ENCODE measurements around the gene B3GNT3. TPM values are rescaled to one million over a fixed set of nuclear protein-coding genes. Genes with fewer than 3 reads are reported as not detected.
"Not testable (repeated sequence)": the region's sequence is repeated elsewhere in the genome, so short reads cannot be mapped to it uniquely, and the experiment has no call there.

The B3GNT3 gene
- total RNA-seq, 2 donors from 2014 or later: 1.2 TPM; not detected in 1

DNA sequence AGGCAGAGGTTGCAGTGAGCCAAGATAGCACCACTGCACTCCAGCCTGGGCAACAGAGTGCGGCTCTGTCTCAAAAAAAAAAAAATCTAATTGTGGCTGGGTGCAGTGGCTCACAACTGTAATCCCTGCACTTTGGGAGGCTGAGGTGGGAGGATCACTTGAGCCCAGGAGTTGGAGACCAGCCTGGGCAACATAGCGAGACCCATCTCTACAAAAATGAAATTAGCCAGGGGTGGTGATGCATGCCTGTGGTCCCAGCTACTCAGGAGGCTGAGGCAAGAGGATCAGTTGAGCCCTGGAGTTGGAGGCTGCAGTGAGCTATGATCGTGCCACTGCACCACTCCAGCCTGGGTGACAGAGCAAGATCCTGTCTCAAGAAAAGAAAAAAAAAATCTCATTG is 3.7 kb downstream of the B3GNT3 start:
- not testable (repeated sequence) for H3K27me3 Mint-ChIP-seq; H3K36me3 Mint-ChIP-seq (ENCODE audit: low read depth); H3K27ac Mint-ChIP-seq; ATAC-seq (replicated peaks); H3K9me3 Mint-ChIP-seq; H3K4me3 Mint-ChIP-seq
- H3K4me1 Mint-ChIP-seq: peaks cover 18% of the 10 kb centered on the region

DNA sequence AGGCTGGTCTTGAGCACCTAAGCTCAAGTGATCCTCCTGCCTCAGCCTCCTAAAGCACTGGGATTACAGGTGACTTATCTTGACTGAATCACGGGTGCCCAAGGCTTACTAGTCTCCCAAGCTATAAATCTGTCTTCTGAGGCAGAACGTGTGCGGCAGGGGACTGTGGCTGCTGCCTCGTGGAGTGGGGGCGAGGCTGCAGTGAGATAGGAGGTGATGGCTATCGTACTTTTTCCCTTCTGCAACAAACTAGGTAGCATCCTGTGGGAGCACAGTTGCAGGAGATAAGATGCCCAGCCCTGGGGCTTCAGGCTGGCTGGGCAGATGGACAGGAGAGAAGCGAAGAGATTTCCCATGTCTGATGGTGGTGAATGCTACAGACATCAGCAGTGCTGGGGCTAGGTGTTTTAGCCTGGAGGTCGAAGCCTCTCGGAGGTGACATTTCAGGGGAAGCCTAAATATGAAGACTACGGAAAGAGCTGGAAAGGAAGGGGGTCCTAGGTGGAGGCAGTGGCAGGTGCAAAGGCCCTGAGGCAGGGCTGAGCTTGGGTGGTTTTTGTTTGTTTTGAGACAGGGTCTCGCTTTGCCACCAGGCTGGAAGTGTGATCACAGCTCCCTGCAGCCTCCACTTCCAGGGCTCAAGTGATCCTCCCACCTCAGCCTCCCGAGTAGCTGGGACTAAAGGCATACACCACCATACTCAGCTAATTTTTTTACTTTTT is 7.4 kb downstream of the B3GNT3 start:
- H3K4me3 Mint-ChIP-seq: peak overlapping the region; percentile 21
- ATAC-seq (replicated peaks): no peak
- H3K27me3 Mint-ChIP-seq: no peaks in the 10 kb centered on the region
- H3K36me3 Mint-ChIP-seq (ENCODE audit: low read depth): no peaks in the 10 kb centered on the region
- peak overlapping the region; percentile 34 for H3K27ac Mint-ChIP-seq
- H3K4me1 Mint-ChIP-seq: peaks cover 20% of the 10 kb centered on the region
- no peaks in the 10 kb centered on the region for H3K9me3 Mint-ChIP-seq

DNA sequence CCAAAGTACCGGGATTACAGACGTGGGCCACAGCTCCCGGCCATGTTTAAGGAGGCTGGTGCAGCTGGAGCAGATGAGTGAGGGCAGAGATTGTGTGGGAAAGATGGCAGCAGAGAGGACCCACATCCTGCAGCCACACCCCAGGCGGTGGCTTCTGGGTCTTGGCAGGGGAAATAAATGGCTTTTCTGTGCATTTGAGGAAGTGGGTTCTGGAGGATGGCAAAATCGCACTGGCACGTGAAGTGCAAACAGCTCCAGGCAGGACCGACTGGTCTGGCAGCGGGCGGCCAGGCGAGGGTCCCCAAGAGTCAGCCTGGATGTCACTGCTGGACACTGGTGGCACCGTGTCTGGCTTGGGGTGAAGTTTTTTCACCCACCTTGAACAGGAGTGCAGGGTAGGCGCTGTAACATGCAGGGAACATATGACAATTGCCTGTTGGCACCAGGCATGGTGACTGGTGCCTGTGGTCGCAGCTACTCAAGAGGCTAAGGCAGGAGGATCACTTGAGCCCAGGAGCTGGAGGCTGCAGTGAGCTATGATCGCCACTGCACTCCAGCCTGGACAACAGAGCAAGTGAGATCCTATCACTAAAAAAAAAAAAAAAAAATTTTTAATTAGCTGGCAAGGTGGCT is 8.4 kb downstream of the B3GNT3 start:
- H3K27me3 Mint-ChIP-seq: no peaks in the 10 kb centered on the region
- peak overlapping the region; percentile 83 for H3K27ac Mint-ChIP-seq
- peak; percentile 52 for ATAC-seq (replicated peaks)
- H3K36me3 Mint-ChIP-seq (ENCODE audit: low read depth): no peaks in the 10 kb centered on the region
- H3K4me3 Mint-ChIP-seq: peak overlapping the region; percentile 62
- H3K4me1 Mint-ChIP-seq: peaks cover 19% of the 10 kb centered on the region
- H3K9me3 Mint-ChIP-seq: no peaks in the 10 kb centered on the region

DNA sequence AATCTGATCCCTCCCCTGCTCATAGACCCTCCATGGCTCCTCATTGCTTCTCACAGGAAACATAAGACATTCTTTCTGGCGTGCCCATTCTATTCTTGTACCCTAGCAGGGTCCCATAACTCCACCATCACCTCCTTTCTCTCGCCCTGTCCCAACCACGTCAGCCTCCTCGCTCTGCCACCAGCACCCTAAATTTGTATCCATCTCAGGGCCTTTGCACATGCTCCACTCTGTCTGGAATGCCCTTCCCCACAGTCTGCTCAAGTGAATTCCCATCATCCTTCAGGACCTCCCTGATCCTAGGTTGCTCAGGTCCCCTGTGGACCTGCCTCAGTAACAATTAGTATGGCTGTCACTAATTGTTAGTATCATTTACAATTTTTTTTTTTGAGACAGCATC is 10.5 kb downstream of the B3GNT3 start:
- Mint-ChIP-seq H3K9me3 (no peaks in the 10 kb centered on the region), H3K27ac (peak overlapping the region; percentile 44), H3K4me1 (peaks cover 19% of the 10 kb centered on the region), H3K4me3 (no peak overlapping the region), H3K36me3 (ENCODE audit: low read depth) (no peaks in the 10 kb centered on the region), H3K27me3 (no peaks in the 10 kb centered on the region)
- ATAC-seq (replicated peaks): no peak

DNA sequence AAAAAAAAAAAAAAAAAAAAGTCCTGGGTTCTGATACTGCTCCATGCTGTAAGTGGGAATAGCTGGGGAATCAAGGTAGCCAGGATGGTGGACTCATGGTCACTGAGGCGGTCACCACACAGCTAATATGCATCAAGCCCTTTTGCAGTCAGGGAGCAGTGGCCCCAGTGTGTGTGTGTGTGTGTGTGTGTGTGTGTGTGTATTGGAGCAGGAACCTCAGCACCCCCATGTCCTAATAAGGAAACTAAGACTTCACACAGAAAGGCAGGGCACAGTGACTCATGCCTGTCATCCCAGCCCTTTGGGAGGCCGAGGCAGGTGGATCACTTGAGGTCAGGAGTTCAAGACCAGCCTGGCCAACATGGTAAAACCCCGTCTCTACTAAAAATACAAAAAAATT is 12.0 kb downstream of the B3GNT3 start:
- Mint-ChIP-seq H3K4me3 (no peak overlapping the region), H3K27ac (no peak overlapping the region)

DNA sequence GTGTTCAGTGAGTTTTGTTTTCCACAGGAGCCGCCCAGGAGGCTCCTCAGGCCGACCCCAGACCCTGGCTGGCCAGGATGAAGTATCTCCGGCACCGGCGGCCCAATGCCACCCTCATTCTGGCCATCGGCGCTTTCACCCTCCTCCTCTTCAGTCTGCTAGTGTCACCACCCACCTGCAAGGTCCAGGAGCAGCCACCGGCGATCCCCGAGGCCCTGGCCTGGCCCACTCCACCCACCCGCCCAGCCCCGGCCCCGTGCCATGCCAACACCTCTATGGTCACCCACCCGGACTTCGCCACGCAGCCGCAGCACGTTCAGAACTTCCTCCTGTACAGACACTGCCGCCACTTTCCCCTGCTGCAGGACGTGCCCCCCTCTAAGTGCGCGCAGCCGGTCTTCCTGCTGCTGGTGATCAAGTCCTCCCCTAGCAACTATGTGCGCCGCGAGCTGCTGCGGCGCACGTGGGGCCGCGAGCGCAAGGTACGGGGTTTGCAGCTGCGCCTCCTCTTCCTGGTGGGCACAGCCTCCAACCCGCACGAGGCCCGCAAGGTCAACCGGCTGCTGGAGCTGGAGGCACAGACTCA is 12.9 kb downstream of the B3GNT3 start:
- Mint-ChIP-seq H3K9me3 (no peaks in the 10 kb centered on the region), H3K36me3 (ENCODE audit: low read depth) (no peaks in the 10 kb centered on the region), H3K4me3 (peak overlapping the region; percentile 30), H3K4me1 (peaks cover 14% of the 10 kb centered on the region), H3K27ac (no peak overlapping the region), H3K27me3 (no peaks in the 10 kb centered on the region)
- ATAC-seq (replicated peaks): no peak

More for the DNA sequence above, 12.0 kb downstream of the B3GNT3 start:
- peaks cover 19% of the 10 kb centered on the region for H3K4me1 Mint-ChIP-seq
- no peaks in the 10 kb centered on the region for H3K27me3 Mint-ChIP-seq
- no peak for ATAC-seq (replicated peaks)
- no peaks in the 10 kb centered on the region for H3K9me3 Mint-ChIP-seq
- no peaks in the 10 kb centered on the region for H3K36me3 Mint-ChIP-seq (ENCODE audit: low read depth)

DNA sequence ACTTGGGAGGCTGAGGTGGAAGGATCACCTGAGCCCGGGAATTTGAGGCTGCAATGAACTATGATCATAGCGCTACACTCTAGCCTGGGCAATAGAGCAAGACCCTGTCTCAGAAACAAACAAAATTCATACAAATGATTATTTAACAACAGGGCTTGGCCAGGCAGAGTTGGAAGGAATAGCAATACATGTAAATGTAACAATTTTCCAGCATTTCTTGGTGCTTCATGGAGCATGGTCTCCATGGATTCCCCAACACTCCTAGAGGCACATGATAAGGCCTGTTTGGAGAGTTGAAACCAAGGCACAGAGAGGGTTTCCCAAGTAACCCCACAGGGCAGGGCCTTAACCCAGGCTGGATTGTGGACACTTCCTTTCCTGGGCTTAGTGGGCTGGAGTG is 16.2 kb downstream of the B3GNT3 start:
- H3K27me3 Mint-ChIP-seq: no peaks in the 10 kb centered on the region
- H3K4me3 Mint-ChIP-seq: no peak overlapping the region
- no peak for ATAC-seq (replicated peaks)
- H3K36me3 Mint-ChIP-seq (ENCODE audit: low read depth): peaks cover under 1% of the 10 kb centered on the region
- no peaks in the 10 kb centered on the region for H3K9me3 Mint-ChIP-seq
- H3K27ac Mint-ChIP-seq: no peak overlapping the region
- H3K4me1 Mint-ChIP-seq: no peaks in the 10 kb centered on the region

DNA sequence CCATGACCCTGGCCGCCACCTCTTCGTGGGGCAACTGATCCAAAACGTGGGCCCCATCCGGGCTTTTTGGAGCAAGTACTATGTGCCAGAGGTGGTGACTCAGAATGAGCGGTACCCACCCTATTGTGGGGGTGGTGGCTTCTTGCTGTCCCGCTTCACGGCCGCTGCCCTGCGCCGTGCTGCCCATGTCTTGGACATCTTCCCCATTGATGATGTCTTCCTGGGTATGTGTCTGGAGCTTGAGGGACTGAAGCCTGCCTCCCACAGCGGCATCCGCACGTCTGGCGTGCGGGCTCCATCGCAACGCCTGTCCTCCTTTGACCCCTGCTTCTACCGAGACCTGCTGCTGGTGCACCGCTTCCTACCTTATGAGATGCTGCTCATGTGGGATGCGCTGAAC is 16.7 kb downstream of the B3GNT3 start:
- H3K4me1 Mint-ChIP-seq: no peaks in the 10 kb centered on the region
- no peaks in the 10 kb centered on the region for H3K9me3 Mint-ChIP-seq
- no peak for ATAC-seq (replicated peaks)
- peaks cover 5% of the 10 kb centered on the region for H3K36me3 Mint-ChIP-seq (ENCODE audit: low read depth)
- no peaks in the 10 kb centered on the region for H3K27me3 Mint-ChIP-seq
- no peak overlapping the region for H3K4me3 Mint-ChIP-seq
- no peak overlapping the region for H3K27ac Mint-ChIP-seq

DNA sequence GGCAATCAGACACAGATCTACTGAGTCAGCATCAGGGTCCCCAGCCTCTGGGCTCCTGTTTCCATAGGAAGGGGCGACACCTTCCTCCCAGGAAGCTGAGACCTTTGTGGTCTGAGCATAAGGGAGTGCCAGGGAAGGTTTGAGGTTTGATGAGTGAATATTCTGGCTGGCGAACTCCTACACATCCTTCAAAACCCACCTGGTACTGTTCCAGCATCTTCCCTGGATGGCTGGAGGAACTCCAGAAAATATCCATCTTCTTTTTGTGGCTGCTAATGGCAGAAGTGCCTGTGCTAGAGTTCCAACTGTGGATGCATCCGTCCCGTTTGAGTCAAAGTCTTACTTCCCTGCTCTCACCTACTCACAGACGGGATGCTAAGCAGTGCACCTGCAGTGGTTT is 17.2 kb downstream of the B3GNT3 start:
- peak overlapping the region; percentile 33 for H3K27ac Mint-ChIP-seq
- ATAC-seq (replicated peaks): no peak
- H3K9me3 Mint-ChIP-seq: no peaks in the 10 kb centered on the region
- H3K4me3 Mint-ChIP-seq: no peak overlapping the region
- no peaks in the 10 kb centered on the region for H3K4me1 Mint-ChIP-seq
- H3K27me3 Mint-ChIP-seq: no peaks in the 10 kb centered on the region
- peaks cover 5% of the 10 kb centered on the region for H3K36me3 Mint-ChIP-seq (ENCODE audit: low read depth)

DNA sequence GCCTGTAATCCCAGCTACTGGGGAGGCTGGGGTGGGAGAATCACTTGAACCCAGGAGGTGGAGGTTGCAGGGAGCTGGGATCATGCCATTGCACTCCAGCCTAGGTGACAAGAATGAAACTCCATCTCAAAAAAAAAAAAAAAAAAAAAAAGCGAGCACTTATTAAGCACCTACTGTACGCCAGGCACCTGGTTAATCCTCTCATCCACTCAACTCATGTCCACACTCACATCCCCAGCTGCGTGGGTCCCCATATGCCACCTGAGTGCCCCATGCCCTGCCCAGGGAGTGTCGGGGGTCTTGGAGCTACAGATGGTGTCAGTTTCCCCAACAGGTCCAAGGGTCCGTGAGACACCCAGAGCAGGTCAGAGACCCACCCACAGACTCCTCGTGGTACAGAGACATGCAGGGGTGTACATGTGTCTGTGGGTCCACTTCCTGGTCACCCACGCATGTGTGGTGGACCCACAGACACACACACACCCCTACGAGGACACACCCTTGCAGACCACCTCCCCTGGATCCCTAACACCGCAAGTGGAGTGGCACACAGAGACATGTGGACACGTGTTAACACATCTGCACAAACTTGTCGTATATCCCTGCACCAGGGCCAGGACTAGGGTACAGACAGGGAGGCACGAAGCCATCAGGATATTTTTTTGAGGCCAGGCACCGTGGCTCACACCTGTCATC is 22.9 kb downstream of the B3GNT3 start:
- Mint-ChIP-seq H3K9me3 (no peaks in the 10 kb centered on the region), H3K4me1 (no peaks in the 10 kb centered on the region), H3K36me3 (ENCODE audit: low read depth) (peaks cover 5% of the 10 kb centered on the region), H3K27me3 (no peaks in the 10 kb centered on the region), H3K27ac (no peak overlapping the region), H3K4me3 (no peak overlapping the region)
- no peak for ATAC-seq (replicated peaks)

DNA sequence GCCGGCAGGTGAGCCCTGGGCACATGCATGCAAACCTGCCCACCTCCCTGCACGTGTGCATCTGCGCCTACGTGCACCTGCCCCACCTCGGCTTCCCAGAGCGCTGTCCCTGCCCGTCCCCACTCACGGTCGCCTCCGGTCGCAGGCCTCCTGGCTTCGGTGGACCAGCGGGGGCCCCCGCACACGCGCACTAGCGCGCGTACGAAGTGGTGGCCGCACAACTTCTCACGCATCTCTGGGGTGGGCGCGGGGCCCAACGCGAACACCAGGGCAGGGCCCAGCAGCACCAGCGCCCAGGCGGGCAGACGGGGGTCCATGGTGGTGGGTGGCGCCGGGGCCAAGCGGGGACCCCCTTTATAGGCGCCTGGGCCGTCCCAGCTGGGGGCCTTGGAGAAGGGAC is 26.3 kb downstream of the B3GNT3 start, which contains the start of gene INSL3:
Gene INSL3, minus strand, starts transcription at position 330 of the 400 bp plus-strand sequence. Its CDS starts 13 bp downstream, at position 317.
- Mint-ChIP-seq H3K4me3 (no peak within 1 kb of the TSS), H3K27ac (no peak within 1 kb of the TSS), H3K4me1 (no peaks in the 10 kb centered on the region), H3K36me3 (ENCODE audit: low read depth) (peaks cover 30% of the 10 kb centered on the region), H3K27me3 (no peaks in the 10 kb centered on the region), H3K9me3 (no peaks in the 10 kb centered on the region)
- no peak for ATAC-seq (replicated peaks)

DNA sequence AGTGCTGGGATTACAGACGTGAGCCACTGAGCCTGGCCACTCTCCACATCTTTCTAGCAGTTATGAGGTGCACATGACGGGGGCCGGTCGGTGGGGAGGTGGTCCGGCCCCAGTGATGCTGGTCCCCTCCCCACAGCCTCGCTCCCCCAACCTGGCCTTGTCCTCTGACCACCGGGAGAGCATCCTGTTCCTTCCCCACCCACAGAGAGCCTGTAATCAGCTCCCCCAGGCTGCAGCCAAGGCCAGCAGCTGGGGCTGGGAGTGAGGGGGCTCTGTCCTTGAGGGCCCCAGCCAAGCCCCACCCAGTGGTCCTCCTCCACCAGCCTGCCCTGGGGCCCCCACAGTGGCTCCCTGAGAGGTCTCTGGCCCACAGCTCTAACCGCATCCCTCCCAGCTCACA is 29.4 kb downstream of the B3GNT3 start:
- peak; percentile 17 for ATAC-seq (replicated peaks)

DNA sequence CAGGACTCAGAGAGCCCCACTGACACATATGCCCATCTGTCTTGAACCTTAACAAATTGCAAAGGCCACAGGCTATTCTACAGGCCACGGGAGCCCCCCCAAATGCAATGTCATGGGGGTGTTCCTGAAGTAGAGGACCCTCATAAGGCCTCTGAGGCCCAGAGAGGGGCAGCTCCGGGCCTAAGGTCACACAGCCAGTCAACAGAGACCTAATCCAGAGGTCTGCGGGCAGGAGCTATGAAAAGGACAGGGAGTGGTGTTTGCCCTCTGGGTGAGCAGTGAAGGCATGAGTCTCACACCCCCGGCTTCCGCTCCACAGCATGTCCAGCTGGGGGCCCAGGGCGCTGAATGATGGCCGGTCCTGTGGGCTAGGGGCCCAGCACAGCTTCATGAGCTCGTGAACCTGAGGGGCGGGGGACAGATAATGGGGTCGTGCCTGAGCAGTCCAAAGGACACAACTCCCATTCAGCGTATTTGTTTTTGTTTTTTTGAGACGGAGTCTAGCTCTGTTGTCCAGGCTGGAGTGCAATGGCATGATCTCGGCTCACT is 31.6 kb downstream of the B3GNT3 start:
- no peak overlapping the region for H3K4me3 Mint-ChIP-seq
- no peak overlapping the region for H3K27ac Mint-ChIP-seq
- H3K9me3 Mint-ChIP-seq: no peaks in the 10 kb centered on the region
- H3K27me3 Mint-ChIP-seq: no peaks in the 10 kb centered on the region
- peaks cover 6% of the 10 kb centered on the region for H3K4me1 Mint-ChIP-seq
- ATAC-seq (replicated peaks): no peak
- peaks cover 79% of the 10 kb centered on the region for H3K36me3 Mint-ChIP-seq (ENCODE audit: low read depth)

More for the DNA sequence above, 29.4 kb downstream of the B3GNT3 start:
- Mint-ChIP-seq H3K9me3 (no peaks in the 10 kb centered on the region), H3K4me3 (no peak overlapping the region), H3K27me3 (no peaks in the 10 kb centered on the region), H3K4me1 (peaks cover 6% of the 10 kb centered on the region), H3K36me3 (ENCODE audit: low read depth) (peaks cover 56% of the 10 kb centered on the region), H3K27ac (peak overlapping the region; percentile 46)

DNA sequence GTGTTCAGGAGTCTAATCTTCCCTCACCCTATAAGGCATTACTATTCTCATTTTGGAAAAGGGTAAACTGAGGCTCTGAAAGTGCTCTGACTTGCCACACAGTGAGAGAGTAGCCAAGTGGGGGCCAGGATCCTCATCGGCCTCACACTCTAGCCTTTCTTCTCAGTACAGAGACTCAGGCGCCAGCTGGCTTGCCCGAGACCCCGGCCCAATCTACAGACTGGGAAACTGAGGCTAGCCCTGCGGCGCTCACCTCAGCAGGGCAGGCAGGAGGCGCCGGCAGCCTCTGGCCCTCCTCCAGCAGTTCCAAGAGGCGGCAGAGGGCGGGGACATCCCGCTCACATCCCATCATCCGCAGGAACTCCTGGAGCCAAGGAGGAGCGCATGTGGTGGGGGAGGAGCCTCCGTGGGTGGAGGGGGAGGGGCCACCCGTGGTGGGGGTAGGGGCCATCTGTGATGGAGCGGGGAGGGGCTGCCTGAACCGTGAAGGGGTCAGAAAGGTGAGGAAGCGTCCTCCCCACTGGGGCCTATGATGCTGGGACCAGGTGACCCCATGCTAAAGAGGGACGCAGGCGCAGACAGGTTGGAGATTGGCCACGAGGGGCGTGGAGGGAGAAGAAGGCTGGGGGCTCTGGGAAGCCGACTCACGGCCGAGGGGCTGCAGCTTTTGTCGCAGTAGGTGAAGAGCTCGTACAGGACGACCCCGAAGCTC is 35.1 kb downstream of the B3GNT3 start:
- Mint-ChIP-seq H3K27me3 (no peaks in the 10 kb centered on the region), H3K4me1 (peaks cover 6% of the 10 kb centered on the region), H3K9me3 (no peaks in the 10 kb centered on the region), H3K4me3 (no peak overlapping the region), H3K27ac (no peak overlapping the region), H3K36me3 (ENCODE audit: low read depth) (peaks cover 97% of the 10 kb centered on the region)
- ATAC-seq (replicated peaks): no peak
